HG03060 (cell line): Measurements from ENCODE around the gene SNTG2.
"Not testable (repeated sequence)": the region's sequence is repeated elsewhere in the genome, so short reads cannot be mapped to it uniquely, and the experiment has no call there.

Source experiments
- ATAC-seq: cut with Tn5 transposase; IDR thresholded peaks from one replicate; pipeline ENCODE4 v1.9.1; 2021; ENCODE audit warnings: low read depth, moderate number of reproducible peaks; ENCODE audit not compliant: unreplicated experiment

SNTG2 gene

DNA sequence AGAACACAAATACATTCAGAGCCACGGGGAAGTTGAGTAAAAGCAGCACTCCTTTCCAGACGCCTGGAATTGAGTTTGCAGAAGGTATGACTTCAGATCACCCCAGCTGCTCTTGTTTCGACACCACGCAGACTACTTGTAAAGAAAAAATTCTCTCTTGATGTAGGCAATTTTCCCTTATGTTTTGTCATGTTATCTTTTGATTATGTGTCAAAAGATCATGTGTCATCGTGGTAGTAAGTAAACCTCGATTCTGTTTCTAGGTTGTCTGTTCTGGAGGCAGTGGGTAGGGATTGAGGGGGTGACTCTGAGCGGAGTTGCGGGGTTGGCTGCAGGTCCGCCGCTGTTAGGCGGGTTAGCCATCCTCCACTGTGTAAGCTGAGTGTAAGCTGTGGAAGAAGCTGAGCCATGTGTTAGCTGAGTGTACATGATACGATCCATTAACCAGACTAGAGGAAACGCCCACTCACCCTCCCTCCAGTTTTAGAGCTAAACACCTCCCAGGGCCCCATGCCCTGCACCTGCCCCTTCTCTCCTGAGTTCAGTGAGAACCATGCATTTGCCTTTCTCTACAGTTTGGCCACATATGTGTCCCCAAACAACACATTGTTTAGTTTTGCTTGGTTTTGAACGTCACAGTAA is 181.8 kb downstream of the SNTG2 start:
- no peak for ATAC-seq

DNA sequence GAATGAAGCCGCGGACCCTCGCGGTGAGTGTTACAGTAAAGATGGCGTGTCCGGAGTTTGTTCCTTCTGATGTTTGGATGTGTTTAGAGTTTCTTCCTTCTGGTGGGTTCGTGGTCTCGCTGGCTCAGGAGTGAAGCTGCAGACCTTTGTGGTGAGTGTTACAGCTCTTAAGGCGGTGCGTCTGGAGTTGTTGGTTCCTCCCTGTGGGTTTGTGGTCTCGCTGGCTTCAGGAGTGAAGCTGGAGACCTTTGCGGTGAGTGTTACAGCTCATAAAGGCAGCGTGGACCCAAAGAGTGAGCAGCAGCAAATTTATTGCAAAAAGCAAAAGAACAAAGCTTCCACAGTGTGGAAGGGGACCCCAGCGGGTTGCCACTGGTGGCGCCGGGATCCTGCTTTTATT is 183.2 kb downstream of the SNTG2 start:
- not testable (repeated sequence) for ATAC-seq

DNA sequence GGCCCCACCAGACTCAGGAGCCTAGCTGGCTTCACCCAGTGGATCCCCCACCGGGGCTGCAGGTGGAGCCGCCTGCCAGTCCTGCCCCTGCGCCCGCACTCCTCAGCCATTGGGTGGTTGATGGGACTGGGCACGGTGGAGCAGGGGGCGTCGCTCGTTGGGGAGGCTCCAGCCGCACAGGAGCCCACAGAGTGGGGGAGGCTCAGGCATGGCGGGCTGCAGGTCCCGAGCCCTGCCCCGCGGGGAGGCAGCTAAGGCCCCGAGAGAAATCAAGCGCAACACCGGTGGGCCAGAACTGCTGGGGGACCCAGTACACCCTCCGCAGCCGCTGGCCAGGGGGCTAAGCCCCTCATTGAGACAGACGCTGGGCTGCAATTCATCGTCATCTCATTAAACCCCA is 184.0 kb downstream of the SNTG2 start:
- no peak for ATAC-seq

DNA sequence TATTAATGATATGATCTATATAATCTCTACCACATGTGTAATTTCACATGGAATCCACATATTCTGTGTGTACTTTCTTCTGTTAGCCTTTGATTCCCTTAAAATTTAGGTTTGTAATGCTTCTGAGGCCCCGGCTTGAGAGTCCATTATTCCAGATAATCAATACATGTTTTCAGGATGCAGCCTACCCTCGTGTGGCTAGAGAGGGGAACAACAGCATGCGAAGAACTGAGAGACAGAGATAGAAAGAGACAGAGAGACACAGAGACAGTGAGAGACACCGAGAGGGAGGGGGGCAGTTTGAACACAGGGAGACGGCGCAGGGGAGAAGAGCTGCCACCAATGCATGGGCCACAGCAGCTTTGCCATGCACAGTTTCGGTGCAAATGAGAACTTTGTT is 185.4 kb downstream of the SNTG2 start:
- ATAC-seq: no peak

DNA sequence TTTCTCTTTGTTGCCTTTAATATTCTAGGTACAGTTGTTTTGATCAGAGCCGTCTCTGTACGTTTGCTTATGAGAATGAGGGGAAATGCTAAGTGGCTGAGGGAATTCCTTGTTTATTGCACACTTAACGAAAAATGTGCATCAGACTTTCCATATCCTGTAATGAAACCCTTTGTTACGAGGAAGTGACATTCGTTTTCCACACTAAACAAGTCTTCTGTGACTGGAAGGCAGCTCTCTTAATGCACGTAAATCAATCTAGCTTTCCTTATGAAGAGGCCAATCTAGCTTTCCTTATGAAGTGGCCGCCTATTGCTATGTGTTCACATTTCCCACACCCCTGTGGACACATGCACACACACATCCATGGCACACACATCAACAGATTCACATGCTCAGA is 186.2 kb downstream of the SNTG2 start:
- no peak for ATAC-seq

DNA sequence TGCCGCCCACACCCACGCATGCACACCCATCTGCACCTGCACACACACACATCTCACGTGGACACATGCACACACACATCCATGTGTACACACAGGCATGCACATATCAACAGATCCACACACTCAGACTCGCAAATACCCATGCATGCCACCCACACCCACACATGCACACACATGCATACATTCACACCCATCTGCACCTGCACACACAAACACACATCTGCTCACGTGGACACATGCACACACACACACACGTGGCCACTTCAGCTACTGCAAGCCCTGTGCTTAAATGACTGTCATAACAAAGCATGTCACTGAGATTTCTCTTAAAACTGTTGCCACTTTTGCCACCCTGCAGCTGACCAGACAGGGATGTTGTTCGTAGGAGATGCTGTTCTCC is 186.6 kb downstream of the SNTG2 start:
- ATAC-seq: no peak

DNA sequence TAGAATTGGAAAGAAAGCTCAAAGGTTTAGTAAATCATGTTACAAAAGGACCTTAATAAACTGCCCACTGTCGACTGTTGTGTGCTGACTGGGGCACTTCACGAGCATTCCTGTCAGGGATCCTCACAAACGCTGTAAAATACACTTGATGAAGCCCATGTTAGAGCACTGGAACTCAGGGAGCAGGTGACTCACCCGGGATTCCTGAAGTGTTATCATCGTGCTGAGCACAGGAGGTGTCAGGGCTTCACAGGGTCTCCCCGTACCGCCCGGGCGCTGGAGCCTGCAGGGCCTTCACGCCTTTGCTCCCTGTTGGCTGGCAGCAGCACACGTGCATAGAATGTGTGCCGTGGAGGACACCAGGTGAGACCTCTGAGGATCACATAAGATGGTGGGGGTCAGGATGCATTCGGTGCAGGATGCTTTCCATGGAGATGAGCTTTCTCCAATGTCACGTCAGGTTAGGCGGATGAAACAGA is 187.3 kb downstream of the SNTG2 start:
- ATAC-seq: no peak

DNA sequence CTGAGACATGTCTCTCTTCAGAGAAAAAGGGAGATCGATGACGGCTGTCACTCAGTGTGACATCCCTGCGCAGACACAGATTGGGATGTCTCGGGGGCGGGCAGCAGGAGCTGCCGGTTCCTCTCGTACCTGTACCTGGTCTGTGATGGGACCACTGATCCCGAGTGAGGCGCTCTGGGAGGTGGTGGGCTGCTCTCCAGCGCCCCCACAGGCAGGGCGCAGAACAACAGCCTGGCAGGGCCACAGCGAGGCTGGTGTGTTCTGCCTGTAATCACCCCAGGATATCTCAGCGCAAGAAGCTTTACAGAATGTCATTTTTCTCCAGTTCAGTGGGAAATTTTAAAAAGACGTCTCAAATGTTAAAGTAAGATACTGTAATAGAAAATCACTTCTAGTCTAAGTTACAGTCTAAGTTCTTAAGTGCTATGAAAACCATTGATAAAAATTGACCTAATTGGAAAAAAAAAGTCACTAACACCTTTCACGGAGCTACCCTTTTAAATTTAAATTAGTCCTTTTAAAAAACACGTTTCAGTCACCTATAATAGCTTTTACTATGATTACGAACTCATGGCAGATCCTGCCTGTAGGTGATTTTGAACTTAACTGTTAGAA is 189.8 kb downstream of the SNTG2 start:
- ATAC-seq: peak; percentile 49

DNA sequence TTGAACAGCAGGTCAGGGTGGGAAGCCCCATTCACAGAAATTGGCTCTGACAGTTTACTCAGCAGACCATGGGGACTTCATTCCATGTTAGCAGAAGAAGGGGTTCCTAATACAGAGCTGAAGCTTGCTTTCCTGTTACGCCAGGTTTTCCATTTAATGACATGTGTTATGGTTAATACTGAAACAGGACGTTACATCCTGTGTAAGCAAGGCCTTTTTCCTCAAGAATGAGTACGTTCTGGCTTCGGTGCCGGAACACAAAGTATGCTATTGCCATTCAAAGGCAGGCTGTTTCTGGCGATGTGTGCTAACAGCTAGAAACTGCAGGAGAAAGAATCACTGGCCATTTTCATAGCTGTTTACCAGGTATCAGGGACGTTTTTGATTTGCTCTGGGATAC is 190.4 kb downstream of the SNTG2 start:
- no peak for ATAC-seq

DNA sequence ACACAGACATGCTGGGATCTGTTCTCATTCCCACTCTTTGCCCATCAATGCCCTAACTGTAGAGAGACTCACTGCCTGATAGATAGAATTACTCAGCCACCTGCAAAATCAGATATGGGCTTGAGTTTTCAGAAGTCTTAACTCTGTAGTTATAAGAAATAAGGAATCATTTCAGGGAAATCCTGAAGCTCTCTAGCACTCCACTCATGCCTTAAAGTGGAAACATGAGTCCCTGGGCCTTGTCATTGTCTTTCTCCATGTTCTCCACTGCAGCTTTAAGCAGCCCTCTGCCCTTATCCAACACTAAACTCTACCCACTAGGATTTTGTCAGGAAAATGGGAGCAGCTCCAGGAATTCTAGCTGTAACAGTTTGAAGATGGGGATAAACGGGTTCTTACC is 192.5 kb downstream of the SNTG2 start:
- no peak for ATAC-seq

DNA sequence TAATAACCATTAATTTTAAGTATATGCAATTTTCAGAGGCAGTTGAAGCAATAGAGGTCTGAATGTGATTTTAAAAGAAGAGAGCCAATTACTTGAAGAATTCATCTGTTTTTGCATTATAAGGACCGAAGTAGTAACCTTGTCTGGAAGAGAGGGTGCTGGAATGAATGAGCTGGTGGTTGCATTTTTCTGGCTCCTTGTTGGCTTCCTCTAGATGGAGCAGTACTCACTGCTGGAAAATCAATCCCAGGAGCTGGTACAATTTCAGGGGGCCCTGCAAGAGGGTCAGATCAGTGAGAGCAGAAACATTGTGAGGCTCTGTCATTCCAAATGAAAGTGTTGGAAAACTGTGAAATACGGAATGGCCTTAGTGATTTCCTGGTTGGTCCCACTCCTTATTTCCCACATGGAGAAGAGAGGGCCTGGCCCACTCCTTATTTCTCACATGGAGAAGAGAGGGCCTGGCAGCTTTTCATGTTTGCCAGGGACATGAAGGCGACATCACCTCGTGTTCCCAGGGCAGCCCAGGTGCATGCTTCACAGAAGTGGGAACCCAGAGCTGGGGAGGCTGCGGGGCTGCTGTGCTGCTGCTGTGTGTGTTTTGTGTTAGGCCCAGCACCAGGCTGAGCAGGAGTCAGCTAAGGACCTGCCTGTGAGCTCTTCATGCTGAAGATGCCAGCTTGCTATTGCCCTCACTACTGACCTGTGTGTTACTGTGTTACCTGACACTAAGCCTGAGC is 197.4 kb downstream of the SNTG2 start:
- no peak for ATAC-seq

DNA sequence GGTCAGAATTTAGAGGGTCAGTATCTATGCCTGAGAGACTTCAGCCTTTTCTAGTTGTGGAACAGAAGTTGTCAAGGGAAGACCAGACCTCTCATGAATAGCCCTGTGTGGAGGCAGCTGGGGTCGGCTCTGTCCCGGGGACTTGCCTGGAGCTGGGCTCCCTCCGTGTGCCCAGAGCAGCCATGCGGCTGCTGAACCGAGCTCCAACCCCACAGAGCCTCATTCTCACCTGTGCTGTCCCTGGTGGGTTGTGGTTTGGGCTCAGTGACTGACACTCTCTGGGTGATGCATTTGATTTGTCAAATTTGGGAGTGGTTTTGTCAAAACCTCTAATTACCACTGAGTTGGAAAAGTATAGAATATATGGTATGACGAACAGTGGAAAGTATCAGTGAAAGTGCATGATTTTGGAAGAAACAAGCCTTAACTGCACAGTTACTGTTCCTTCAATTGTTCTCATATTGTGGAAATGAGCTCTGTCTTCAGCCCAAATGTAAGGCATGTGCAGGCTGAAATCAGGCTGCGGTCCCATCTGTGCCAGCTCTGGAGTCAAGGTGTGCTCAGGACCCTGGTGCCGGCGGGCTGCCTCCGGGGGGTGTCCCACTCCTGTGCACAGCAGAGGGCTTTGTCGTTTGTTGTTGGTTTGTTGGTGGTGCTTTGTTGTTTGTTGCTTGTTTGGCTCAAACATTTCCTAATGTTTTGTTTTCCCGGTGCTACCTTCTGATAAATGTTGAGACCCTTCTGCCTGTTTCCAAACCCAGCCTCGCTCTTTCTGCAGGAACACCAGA is 200.3 kb downstream of the SNTG2 start:
- no peak for ATAC-seq

DNA sequence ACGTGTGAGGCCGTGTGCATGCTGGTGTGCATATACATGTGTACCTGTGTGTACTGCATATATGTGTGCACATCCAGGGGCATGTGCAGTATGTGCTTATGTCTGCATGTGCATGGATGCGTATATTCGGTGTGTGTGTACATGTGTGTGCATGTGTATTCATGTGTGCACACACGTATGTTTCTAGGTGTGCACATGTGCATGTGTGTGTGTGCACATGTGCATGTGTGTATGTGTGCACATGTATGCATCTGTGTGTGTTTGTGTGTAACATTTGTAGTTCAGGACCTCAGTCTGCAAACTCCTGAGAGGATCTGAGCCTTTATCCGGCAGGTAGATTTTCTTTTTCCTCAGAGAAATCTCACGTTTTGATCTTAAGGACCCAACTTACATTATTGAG is 201.7 kb downstream of the SNTG2 start:
- ATAC-seq: no peak

DNA sequence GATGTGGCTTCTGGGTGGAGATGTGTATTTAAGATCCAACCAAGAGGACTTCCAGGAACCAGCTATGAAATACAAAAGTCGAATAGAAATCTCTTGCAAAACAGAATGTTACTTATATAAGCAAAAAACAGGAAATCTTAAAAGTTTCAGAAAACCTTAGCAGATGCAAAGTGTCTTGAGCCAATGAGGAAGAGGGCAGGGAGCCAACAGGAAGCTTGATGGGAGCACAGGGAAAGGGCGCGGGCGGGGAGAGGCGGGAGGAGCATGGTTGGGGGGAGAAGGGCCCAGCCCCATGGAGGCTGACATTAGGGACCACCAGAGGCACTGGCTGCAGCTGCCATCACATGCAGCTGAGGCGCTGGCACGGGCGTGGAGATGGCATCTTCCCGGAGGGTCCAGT is 203.3 kb downstream of the SNTG2 start:
- ATAC-seq: no peak

DNA sequence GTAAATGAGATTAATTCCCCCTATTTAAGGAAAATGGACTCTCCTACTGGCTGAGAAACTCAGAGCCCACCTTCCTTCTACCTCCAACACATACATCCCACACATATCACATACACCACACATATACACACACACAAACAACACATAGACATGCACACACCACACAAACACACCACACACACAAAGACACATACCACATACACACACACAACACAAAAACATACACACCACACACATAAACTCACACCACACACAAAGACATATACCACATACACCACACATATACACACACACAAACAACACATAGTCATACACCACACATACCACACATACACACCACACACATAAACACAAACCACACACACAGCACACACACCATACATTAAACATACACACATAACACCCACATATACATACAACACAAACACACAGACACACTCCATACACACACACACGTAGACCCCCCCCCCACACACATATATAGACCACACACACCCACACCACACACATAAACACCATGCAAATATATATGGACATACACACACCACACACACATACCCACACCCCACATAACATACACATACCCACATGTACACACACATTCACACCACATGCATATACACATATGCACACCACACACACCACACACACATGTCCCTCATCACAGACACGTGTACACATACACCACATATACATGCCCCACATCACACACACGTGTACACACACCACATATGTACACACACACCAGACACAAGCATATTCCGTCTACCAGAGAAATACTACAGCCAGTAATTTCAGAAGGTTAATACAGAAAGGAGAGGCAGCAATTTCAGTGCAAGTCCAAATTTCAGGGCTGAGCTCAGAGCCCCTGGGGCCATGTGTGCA is 204.3 kb downstream of the SNTG2 start:
- ATAC-seq: no peak

DNA sequence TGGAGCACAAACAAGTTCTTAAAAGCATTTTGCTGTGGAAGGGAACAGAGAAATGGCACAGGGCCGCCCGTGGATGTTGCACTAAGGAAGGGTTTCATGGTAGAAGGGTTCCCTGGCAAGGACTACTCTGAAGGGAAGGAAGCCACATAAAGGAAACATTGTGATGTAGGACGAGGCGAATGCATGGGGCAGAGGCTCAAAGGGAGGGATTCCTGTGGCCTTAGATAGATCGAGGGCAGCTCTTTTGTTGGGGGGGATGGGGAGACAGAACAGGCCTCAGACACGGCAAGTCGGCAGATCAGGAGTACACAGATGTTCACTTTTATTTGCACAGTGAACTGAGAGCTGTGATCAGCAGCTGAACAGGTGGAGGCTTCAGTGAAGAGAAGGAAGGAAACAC is 205.4 kb downstream of the SNTG2 start:
- no peak for ATAC-seq

DNA sequence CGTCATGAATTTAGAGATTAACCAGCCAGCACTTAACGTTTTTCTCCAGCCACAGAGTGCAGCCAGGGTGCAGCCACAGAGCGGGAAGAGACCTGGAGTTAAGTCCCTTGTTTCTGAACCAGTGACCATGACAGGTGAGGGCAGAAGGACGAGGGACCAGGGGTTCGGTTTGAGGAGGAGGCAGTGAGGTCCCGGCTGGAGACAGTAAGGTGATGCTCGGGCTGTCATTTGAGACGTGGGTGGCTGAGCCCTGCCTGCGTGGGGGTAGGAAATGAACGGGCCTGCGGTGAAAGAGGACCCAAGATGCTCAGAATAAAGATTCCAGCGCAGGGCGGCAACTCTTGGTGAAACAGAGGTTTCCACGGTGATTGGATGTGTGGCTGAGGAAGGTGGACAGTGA is 205.9 kb downstream of the SNTG2 start:
- ATAC-seq: no peak

DNA sequence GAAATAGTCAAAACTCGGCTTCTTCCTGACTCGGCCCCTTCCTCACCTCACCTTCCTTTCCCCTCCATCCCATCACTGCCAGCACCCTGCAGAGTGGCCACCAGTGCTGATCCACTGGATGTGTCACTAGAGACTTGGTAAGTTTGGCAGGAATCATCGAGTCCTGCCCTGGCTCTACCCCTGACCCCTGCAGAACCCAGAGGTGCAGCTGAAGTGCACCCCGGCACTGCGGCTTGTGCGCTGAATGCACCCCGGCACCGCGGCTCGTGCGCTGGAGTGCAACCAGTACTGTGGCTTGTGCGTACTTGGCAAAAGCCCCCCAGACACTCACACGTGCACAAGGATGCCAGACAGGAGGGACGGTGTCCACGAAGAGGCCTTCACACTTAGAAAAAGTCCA is 206.5 kb downstream of the SNTG2 start:
- ATAC-seq: no peak

DNA sequence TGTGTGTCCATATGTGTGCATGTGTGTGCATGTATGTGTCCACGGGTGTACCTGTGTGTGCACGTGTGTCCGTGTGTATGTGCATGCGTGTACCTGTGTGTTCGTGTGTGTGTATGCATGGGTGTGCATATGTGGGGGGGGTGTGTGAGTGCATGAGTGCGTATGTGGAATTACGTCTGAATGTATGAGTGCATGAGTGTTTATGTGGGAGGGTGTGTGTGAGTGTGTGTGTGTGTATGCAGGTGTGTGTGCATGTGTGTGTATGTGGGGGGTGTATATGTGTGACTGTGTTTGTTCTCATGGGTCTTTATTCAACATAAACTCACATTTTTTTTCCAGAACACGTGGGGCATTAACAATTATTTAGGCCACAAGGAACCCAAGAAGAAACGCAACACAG is 208.4 kb downstream of the SNTG2 start:
- no peak for ATAC-seq

DNA sequence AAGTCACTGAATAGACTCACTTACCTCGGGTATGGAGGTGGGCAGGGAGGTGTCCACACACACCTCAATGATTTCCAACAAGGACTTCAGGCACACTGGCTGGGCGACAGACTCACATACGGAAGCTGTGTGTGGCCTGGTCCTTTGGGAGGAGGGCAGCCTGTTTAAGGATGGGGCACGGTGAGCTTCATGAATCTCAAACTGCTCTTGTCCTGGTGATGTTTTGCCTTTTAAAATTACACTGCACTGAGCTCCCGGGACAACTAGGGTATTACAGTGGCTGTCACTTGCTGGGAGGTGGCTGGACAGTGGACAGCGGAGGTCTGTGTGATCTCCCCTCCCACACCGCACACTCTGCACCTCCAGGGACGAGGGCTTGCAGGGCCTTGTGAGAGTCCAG is 211.6 kb downstream of the SNTG2 start:
- no peak for ATAC-seq
